GM23248 (cell line): Measurements from ENCODE around the gene SERPINA12.

ENCODE experiments used
- EZH2 ChIP-seq: fragments of 200-600 bp; sonication (generic); IDR thresholded peaks from 2 replicates; pipeline ENCODE4 v1.6.1; 2018; ENCODE audit warnings: antibody characterized with exemption, mild to moderate bottlenecking; ENCODE audit not compliant: insufficient read depth, poor library complexity, severe bottlenecking
- EZH2phosphoT487 ChIP-seq: fragments of 200-600 bp; sonication (generic); IDR thresholded peaks from 2 replicates; pipeline ENCODE4 v1.6.1; 2018; ENCODE audit warnings: antibody characterized with exemption, moderate library complexity, mild to moderate bottlenecking, low read depth; ENCODE audit not compliant: insufficient read depth

DNA sequence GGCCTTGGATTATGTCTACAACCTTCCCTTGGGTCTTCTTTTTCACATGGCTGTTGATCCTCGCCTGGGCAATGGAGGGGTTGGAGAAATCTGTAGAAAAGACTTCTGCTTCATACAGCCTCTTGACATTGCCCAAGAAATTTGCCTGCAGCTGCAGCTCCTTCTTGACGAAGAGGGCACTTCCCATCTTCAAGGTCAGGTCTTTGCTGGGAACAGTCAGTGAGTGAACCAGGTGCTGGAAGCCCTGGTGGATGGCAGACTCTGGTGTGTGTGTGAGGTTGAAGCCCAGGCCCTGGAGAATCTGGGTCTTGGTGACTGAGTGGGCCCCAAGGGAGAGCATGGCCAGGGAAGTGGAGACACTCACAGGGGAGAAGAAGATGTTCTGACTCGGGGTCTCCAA lies 40.0 kb downstream of the SERPINA12 start:
- TF ChIP-seq EZH2: no peak
- TF ChIP-seq EZH2phosphoT487: no peak
